ENCODE data around the gene SLC12A7.

The SLC12A7 gene

DNA sequence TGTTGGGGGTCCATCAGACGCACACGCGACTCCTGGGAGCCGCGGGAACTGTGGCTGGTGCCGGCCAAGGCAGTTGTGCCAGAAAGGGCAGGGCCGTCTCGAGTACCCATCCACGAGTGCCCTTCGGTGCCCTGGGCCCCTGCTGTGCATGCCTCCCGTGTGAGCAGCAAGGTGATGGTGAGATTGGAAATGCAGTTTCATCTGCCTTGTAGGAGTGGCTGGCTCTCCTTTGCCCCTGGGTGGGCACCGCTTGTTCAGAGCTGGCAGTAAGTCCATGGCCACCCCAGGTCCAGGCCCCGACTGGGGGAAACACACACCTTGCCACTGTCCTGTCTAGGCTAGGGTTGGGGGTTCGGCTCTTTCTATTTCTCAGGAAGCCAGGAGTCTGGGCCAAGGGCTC lies 97.5 kb downstream of the SLC12A7 start:
- no peak for FAIRE-seq

DNA sequence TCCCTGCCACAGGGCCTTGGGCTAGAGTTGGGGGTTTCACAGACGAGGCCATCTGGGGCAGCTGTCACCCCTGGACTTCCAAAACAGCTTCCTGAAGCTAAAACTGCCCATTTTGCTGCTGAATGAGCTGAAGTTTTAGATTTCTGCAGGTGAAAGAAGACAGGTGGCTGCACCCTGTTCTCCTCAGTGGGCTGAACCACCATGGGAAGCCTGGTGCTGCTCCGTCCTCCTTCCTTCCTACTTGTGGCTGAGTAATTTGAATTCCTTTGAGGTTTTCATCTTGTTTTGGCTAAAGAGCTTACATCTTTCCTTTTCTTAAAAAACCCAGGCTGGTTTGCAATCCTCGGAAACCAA lies 97.9 kb downstream of the SLC12A7 start:
- FAIRE-seq = no peak

DNA sequence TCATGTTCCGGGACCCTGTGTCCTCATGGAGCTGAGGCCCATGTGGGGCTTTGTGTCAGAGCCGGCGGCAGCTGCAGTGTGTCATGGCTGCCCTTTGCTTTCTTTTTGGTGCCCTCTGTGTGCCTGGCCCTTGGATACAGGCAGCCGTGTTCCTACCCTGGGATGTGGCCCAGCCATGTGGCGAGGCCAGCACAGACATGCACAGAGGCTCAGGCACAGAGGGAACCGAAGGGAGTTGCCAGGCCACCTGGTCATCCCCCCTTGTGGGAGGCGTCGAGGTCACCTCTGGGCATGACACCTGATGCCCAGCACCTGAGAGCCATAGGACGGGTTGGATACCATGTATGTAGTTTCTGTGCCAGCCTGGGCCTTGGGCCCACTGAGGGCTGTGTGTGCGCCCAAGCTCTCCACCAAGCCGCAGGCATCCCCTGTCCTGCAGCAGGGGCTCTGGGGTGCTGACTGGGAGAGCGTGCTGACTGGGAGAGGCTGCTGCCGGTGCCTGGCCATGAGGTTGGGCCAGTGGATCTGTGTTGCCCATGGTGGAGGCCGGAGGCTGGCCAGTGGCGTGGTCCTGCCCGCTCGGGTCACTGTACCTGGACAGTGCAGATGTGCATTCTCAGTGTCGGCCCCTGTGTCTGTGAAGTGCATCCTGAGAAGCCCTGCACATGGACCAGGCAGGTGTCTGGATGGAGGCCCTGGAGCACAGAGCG lies 98.5 kb downstream of the SLC12A7 start:
- no peak for FAIRE-seq

DNA sequence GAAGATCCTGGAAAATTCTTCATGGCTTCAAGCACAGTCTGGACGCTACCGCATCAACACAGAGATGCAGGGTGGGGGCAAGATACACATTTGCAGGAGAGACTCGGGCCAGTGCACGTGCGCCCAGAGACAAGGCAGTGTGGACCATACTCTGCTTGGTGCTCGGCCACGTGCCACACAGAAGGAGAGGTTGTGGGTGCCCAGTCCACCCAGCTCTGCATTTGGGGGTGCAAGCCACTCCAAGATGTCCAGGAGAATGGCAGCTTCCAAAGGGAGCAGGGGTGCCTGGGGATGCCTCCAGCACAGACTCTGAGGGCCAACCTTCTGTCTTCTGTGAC lies 99.0 kb downstream of the SLC12A7 start:
- no peak for FAIRE-seq

DNA sequence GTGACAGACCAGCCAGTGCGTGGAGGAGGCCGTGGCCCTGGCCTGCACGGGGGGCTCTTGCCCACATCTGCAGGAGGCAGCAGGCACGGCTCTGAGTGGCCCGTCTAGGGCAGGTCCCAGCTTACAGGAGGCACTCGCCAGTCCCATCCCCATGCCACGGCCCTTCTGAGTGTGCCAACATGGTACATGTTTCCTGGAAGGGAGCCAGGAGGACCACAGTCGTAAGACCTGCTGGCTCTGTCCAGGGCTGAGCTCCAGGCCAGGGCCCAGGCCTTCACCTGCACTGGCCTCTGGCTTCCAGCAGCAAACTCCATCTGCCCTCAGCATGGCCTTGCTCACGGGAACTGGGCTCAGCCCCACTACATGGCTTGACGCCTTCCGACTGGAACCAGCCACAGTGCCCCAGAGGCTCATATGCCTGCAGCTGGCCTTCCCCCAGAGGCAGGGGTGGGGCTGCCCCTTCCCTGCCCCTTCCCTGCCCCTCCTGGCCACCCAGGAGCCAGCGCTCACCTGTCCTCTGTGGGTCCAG lies 99.5 kb downstream of the SLC12A7 start:
- no peak for FAIRE-seq

DNA sequence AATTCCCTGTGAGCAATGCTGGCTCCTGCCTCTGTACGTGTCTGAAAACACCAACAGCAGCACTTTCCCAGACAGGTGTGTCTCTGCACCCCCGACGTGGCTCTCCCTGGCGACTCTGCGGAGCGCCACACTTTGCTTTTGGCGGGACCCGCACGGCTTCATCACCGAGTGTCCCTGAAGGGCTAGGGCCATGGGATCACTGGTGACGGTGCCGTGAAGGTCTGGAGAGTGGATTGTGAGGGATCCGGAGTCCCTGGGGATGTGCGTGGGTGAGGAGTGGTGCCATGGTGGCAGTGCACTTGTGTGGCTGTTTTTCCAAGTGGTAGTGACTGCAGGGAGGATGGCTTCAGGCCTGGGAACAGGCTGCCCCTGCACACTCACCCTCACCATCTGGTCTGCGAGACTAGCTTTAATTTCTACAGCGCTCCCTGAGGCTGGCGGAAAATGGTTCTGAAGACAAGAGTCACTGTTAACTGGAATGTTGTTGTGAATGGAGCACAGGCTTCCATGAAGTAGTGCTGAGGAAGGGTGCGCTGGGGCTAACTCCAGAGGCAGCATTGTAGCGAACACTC lies 100.0 kb downstream of the SLC12A7 start:
- no peak for FAIRE-seq

DNA sequence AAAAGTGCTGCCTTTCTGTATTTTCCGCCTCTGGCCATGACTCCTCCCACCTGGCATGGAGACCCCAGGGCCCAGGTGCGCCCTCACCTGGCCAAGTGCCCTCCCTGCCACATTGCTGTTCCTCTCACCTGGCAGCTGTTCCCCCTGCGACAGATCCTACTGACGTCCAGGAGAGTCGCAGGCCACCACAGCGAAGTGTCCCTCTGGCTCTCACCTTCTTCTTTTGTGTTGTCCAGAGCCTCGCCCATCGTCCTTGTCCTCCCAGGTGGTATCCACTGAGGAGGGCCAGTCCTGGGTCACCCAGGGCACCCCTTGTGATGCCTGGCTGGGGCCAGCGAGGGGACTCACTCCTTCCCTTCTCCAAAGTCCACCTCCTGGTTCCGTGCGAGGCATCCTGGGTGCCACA lies 100.6 kb downstream of the SLC12A7 start:
- no peak for FAIRE-seq

DNA sequence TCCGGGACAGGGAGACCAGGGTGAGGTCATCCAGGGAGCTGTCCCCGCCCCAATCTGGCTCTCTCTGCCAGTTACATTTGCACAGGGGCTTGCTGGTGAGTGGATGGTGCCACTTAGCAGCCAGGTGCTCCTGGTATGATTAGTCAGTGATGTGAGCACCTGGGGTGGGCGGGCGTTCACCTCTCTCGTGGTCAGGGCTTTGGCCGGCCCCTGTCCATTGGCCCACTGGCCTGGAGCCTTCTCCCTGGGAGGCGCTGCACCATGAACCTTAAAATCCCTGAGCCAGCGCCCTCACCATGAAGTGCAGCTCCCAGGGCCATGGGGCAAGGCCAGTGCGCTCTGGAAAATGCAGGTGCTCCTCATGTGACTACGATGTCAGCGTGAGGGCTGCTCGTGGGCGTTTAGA lies 101.2 kb downstream of the SLC12A7 start:
- FAIRE-seq = no peak

DNA sequence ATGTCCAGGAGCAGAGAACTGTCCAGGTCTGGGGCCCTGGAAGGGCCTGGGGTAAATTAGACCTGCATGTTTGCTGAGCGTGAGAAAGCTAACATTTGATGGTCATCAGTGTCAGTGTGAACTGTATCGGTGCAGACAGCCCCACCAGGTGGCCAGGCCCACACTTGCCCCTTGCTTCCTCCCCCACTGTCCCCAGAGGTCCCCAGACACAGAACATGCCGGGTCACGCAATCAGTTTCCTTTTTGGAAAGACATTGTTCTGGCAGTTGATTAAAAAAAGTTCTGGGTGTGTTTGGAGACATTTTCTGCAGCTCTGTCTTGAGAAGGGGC lies 101.7 kb downstream of the SLC12A7 start:
- no peak for FAIRE-seq

DNA sequence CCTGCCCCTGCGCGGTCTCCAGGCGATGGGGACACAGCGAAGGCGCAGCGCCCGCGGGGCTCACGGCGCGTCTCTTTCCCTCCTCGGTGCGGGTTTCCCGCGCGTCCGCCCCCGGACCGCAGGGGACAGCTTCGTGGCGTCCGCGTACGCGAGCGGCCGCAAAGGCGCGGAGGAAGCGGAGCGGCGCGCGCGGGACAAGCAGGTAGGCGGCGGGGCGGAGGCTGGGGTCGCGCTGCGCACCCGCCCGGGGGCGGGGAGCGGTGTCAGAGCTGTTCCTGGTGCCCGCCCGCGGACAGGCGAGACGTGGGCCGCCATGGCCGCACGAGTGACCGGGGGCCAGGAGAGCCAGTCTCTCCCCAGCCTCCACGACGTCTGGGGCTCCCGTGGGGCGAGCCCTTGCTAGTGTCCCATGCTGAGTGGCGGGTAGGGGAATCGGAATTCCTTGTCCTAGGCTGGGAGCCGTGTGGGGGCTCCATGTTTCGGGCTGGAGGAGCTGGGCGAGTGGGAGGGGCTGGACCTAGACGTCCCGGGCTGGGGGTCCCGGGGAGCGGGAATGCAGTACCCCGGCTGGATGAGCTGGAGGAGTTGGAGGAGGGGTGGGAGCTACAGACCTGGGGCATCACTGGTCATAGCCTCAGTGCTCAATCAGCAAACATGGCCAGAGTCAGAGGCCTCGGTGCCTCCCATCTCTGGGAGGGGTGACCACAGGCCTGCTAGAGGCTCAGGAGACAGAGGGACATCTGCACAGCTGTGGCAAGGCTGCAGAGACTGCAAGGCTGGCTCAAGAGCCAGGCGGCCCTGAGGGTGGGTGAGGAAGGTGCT lies 102.3 kb downstream of the SLC12A7 start:
- FAIRE-seq = no peak

DNA sequence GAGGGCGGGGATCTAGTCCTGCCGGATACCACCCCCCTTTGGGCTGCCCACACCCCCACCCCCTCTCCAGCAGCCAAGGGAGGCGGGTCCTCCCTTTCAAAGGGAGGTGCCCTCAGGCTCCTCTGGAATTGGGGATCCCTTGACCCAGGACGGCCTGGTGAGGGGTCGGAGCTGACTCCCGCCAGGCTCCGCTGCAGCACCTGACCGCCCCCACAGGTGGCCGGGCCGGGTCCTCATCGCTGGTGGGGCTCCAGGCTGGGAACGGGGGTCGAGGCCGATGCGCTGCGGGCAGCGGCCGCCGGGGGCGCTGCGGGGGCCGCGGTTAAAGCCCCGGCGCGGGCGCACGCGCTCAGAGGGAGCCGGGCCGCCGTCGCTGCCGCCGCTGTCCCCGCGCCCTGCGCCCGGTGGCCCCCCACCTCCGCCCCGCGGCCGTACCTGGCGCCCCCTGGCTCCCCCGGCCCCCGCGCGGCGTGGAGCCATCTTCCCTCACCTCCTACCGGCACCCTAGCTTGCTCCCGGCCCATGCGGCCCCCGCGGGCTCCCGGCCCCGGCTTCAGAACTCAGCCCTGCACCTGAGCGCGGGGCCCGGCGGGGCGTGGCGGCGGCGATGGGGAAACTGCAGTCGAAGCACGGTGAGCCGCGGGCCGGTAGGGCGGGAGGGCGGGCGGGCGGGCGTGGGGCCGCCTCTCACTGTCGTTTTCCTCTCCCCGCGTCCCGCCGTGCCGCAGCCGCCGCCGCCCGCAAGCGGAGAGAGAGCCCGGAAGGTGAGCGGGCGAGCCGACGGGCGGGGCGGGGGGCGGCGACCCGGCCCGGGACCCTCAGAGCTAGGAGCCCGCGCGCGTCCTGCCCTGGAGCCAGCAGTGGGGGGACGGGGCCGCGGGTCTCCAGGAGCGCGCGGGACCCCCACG lies 103.2 kb downstream of the SLC12A7 start, which contains the start of gene NKD2:
NKD2 (plus strand) TSS at position 352 of the 908 bp plus-strand sequence; CDS start at position 608, 256 bp downstream.
- no peak for FAIRE-seq

DNA sequence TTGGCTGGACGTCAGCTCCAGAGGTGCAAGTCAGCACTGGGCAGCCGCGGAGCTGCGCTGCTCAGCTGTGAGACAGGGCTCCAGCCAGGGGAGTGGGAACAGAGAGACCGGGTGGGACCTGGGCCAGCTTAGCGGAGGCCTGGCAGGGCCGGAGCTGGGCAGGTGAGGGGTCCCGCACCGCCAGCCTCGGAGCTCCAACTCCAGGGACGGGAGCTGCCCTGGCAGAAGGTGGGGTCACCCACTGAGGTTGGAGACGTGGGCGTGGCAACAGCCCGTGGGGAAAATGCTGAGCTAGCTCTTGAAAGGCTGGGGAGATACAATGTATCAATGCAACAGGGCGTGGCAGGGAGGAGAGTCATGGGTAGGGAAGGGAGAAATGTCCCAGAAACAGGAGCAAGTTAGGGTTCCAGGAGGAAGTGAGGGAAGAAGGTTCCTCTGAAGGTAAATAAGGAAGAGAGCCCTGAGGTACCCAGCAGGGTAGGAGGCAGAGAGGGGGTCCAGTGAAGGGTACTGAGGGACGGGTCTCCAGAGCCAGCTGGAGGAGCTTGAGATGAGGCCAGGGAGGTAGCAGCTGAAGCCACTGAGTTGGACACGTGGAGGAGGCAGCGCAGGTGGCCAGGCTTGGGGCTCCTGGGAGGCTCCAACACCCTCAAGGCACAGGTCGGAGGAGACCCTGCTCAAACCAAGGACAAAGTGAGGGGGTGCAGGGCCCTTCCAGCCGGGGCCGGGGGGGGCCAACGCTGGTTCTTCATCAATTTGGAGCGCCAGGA lies 104.0 kb downstream of the SLC12A7 start:
- FAIRE-seq = no peak

DNA sequence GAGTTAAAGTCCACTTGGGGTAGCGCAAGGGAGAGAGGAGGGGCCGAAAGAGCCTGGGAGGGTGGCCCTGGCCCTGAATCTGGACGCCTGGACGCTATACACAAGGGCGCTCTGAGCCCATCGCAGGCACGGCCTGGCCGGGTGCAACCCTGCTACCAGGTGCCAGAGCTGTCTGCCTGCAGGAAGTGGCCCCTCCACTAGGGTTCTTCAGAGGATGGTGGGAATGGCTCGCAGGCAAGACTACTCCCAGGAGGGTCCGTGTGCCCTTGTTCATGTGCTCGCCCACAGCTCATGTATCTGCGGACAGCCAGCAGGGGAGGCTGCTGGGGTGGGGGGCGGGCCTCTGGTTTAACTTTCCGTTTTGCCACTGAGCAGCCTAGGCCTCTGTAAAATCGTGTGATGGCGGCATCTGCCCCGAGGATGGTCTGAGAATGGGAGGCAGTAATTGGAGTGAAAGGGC lies 104.6 kb downstream of the SLC12A7 start:
- no peak for FAIRE-seq

DNA sequence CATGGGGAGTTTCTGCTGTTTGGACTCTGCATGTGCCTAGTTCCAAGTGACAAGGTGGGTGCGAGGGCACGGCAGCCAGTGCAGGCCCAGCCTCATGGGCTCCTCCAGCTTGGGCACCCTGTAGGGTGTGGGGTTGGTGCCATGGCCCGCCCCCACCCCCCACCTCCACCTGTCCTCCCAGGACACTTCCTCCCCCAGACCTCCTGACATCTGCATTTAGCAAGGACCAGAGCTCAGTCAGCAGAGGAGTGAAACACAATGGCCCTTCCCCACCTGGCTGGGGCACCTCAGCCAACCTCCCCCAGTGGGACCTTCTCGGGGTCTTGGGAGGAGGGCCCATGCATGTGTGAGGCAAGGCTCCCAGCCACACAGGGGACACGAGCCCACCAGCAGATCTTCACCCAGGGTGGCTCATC lies 105.2 kb downstream of the SLC12A7 start:
- no peak for FAIRE-seq

DNA sequence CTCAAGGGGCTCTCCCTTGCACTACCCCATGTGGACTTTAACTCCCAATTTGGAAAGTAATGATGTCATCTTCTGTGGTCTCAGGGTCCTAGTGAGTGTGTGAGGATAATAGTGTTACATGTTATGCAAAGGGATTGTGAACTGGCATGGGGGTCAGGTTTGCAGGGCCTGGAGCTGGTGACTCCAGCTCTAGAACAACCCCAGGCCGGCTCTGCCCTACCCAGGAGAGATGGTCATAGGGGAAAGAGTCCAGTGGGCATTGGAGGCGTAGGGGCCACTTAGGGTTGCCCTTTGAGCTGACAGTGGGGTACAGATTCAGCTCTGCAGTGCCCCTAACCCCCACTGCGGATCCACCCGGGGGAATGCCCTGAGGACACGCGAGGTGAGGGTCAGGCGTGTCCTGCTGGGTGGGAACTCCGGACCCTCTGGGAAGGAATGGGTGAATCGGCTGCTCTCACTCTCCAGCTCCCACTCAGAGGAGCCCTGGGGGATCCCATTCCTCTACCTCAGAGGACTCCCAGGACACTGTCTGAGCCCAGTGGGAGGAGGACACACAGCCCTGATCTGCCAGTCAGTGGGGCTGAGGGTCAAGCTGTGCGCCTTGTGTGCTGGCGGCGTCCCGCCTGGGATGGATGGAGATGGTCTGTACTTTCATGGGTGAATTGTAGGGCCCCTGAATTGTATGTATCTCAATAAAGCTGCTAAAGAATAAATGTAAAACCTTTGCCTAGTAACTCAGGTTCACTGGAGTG lies 105.8 kb downstream of the SLC12A7 start:
- no peak for FAIRE-seq

DNA sequence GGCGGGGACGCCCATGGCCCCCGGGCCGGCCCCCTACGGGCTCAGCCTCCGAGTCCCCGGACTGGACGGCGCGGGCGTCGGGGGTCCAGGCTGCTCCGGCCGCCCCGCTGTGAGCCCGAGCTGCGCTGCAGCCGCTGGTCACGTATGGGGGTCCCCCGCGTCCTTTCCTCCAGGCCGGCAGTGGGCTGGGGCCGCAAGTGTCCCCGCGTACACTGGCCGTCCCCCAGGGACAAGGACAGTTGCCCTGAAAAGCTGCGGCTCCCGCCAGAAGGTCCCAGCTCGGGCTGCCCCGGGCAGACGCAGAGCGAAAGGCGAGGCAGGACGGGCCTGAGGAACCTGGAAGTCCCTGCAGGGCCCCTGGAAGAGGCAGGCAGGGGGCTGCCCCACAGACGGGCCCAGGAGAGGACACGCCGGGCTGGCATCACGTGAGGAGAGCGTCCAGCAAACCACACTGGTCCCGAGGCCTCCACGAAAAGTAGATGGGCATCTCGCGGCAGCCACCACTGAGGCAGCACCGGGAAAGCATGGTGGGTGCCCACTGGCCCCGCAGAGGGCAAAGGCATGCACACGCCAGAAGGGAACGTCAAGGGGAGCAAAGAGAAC lies 106.5 kb downstream of the SLC12A7 start:
- no peak for FAIRE-seq

DNA sequence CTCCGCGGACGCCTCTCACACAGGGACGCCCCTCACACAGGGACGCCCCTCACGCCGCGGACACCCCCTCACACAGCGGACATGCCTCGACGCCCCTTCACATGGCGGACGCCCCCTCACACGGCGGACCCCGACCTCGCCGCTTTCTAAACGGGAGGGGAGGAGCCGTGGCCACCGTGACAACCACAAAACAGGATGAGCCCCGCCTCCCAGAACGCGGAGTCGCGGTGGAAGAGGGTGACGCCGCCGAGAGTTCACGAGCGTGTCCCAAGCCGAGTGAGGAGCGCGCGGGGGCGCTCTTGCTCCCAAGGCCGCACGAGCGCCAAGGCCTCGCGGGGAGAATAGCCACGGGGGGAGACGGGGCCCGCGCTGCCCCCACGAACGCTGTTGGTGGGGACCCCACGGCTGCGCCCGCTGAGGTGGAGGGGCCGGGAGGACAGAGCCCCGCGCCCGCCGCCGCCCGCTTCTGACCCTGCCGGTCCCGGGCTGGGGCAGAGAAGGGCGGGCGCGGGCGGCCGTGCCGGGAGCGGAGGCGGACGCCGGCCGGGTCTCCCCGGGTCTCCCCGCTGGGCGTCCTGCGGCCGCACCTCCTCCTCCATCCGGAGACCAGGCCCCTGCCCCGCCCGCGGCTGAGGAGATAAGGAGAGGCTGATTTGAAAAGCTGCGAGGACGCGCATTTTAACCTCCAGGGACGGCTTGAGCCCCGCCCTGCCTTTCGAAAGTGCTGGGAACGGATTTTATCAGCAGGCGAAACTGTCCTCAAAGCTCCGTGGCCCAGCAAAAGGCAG lies 107.2 kb downstream of the SLC12A7 start:
- FAIRE-seq = no peak

DNA sequence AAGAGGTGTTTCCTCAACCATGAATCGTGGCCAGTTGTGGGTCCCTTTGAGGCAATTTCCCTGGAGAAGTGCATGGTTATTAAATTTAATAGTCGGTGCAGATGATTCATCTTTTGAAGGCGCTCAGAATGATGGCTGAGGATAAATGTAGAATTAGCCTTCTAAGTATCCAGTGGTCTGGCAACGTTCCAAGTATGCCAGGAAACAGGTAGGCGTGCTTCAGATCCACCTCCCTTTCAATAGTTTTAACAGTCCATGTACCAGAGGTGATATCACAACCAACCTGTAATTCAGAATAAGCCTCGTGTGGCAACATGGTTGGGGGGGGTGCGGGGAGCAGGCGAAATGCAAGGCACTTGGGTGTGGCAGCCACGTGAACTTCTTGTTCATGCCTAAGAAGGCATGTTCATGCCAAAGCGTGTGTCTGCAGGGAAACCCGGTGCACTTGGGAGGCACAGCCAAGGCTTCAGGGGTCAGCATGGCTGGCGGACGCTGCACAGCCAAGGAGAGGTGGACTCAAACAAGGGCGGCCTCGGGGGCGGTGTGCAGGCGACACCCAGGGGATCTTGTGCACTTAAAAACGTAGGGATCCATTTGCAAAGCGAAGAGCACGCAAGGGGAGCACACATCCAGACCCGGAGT lies 108.4 kb downstream of the SLC12A7 start:
- no peak for FAIRE-seq

DNA sequence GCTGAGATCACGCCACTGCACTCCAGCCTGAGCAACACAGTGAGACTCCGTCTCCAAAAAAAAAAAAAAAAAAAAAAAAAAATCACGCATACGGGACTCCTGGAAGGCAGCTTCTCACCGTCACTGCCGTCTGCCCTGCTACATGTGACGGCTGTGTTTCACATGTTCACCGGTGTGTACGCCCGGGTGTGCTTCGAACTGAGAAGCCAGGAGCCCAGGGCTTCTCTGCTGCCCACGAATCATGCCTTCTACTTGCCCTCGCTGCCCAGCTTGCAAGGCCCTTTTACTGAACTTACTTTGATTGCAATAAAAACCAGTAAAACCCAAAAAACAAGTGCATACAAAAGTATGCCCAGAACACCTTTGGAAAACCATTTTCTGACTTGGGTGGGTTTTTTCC lies 109.0 kb downstream of the SLC12A7 start:
- no peak for FAIRE-seq

DNA sequence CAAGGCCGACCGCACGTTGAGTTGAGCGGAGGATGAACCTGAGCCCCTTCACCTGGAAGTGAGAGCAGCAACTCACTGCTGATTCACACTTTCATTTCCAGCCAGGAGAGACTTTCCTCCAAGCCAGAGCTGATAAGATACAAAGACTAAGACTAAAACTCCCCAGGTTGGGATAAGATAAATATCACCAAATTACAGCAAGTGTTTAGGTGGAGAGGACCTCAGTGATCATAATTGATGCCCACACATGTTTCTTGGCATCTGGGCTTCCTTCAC lies 109.7 kb downstream of the SLC12A7 start:
- no peak for FAIRE-seq

All from TTC549 (cell line).